HG03045 (cell line): ENCODE measurements around the gene ETV6.

ENCODE experiments used
- ATAC-seq: cut with Tn5 transposase; IDR thresholded peaks from one replicate; pipeline ENCODE4 v1.9.1; 2021; ENCODE audit warnings: mild to moderate bottlenecking, moderate library complexity; ENCODE audit not compliant: unreplicated experiment

Gene ETV6

DNA sequence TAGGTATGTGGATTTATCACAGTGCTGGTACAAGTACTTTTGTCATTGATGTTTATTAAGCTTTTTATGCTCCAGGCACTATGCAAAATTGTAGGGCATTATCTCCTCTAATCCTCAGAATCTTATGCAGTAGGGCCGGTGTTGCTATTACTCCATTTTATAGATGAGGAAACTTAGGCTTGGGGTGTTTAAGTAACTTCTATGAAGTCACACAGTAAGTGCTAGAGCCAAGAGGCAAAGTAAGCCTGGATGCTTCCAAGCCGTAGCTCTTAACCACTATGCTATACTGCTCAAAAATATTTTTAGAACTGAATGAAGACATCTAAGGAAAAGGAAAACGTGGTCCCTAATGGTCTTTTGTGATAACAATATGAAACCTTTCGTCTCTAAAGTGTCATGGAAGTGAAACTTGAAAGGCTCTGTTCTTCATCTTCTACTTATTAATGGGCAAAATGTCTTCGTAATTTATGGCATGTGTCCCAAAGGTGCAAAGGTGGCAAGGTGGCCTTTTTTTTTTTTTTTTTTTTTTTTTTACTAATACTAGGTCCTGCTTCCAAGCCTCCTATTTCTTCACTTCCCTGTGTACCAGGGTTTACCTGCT is 85.2 kb downstream of the ETV6 start:
- ATAC-seq, result no peak

DNA sequence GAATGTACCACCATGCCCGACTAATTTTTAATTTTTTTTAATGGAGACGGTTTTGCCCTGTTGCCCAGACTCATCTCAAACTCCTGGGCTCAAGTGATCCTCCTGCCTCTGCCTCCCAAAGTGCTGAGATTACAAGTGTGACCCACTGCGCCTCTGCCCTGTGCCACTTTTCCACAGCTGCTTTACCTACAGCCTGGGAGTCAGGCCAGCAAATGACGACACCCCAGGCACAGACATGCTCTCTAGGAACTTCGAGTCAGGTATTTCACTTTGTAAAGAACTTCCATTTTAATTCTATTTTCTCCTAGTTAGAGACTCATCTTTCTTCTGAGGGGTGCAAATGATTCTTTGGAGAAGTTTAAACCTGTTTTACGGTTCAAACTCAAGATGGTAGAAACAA is 89.0 kb downstream of the ETV6 start:
- no peak for ATAC-seq

DNA sequence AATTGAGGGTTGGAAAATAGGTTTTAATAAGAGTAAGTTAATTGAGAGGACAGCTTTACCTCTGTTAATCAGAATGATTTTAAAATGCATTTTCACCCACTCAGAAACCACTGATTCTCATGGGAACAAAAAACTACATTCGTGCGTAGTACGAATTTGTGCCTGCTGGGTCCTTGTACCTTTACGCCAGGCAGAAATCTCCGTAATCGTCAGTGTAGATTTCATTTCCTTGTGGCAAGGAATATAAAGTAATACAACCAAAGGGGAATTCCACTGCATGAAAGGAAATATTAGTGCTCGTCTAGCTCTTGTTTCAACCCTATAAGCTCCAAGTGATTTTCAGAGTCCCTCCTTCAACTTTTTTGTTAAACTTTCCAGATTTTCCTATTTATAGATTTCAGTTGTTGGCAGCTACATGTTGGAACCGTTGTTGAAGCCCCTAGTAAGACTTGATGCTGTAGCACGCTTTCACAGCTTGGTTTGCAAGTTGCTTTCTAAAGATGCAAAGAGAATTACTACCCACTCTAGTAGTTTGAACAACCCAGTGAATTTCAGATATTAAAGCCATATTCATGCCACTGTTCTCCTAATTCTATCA is 90.6 kb downstream of the ETV6 start:
- no peak for ATAC-seq

DNA sequence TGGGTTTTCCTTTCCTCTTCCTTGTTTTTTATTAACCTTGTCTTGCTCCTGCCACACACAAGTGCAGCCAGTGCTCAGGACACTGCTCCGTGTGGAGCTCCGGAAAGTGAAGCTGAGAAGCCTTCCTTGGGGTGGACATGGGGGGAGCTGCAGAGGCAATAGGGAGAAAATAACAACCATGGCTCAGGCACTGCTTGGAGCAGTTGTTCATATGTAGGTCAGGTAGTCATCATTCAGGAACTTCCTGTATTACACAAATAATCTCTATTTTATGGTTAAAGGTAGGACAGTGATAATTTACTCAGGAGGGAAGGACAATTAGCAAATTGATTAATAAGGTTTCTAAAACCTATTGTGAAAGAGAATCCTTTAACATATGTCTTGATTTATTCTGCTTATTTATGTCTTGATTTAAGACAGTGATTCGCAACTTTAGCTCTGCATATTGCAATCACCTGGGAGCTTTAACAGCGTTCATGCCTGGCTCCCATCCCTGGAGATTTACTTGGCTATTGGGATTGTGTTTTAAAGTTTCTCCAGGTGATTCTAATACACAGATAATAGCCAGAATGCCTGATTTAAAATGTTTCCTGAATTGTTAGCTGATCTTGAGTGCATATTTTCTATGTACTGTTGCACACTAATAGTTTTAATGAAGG is 92.1 kb downstream of the ETV6 start:
- ATAC-seq, result no peak

DNA sequence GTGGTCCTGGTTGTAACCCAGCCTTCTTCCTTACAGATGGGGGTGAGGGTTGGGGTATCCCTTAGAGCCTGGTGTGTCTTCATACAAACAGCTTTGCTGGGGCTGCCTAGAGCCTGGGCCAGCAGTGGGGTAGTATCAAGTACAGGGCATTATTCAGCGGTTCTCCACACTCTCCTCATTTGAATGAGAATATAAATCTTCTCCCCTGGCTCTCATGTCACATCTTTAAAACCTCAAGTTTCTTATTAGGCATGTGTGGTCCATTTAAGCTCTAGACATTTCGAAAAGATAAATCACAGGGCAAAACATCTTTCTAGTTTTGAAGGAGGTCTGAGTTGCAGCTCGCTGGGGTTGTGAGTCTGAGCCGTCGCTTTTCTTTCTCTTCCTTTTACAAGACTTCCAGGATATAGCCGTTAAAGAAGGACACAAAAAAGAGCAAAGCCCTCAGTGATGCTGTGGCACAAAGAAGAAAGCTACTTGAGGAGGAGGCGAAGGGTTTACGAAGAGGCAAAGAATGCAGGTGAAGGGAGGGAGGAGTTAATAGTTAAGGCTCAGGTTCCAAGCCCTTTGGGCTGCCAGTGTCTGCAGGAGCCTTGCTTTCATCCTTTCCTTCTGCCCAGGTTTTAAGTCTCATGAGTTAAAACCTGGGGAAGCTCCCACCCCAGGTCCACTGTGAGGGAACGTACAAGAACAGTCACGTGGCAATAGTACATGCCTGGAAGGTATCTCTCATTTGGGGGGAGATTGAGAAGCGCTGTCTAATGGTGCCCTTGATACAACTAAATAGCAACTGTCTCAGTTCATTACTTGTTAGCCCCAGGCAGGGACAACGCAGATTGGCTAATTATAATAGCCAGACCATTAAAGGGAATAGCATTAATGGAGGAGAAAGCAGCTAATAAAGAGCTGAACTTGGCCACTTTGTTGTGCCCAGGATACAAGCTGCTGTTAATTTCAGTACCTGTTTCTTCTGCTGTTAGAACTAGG is 94.2 kb downstream of the ETV6 start:
- no peak for ATAC-seq

DNA sequence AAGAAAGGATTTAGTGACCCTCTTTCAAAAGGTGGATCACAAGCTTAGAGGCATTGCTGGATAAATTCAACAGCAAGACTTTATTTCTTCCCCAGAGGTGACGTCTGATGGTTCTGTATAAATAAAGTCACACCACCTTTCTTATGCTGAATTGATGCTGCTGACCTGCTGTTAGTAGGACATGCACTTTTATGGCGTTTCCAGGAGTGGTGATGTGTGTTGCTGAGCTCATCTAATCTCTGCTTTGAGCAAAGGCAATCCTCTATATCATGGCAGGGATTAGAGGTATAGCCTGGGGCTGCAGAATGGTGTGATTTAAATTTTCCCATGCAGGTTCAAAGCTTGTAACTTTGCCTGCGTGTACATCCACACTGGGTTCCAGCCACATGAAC is 94.9 kb downstream of the ETV6 start:
- no peak for ATAC-seq

DNA sequence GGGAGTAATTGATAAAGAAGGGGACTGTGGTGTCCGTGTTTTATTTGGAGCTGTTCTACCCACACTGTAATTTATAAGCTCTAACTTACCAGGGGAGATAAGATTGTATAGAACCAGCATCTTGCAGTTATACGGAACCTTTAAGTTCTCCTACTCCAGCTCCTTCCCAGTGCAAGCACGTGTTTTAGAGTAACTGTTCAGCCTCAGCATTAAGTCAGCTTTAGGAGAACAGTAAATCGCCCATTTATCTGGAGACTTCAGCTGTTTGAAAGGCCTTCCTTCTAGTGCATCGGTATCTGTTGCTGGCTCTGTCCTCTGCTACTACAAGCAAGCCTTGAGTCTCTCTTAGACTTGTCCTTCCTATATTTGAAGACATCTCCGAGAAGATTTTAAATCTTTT is 95.6 kb downstream of the ETV6 start:
- ATAC-seq, result no peak

DNA sequence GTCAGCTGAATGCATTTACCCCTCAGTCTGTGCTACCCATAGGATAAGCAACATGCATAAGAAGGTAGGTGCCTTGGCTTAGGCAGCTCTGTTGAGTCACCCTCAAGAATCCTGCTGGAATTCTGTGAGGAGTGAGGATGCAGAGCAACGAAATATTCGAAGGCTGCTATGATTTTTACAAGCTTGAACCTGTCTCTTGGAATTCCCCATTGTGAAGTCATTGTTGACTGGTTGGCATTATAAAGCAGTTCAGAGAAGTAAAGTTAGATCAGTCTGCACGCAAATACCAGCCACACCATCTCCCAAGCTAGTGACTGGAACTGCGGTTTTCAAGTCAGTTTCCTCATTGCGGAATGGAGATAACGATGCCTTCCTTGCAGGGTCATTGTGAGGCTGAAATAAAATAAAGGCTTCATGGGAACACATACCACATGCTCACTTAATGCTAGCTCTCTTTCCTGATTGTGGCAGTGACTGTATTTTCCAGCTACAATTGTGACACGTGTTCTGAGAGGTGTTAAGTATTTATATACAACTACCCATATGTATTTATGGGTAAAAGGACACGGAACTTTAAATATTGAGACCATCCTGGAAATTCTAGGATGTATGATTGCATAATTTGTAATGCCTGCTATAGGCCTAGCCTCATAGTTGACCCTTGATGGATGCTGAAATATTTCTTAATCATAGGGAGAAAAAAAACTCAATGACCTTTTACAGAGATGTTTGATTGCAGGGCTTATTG is 96.7 kb downstream of the ETV6 start:
- ATAC-seq, result no peak

DNA sequence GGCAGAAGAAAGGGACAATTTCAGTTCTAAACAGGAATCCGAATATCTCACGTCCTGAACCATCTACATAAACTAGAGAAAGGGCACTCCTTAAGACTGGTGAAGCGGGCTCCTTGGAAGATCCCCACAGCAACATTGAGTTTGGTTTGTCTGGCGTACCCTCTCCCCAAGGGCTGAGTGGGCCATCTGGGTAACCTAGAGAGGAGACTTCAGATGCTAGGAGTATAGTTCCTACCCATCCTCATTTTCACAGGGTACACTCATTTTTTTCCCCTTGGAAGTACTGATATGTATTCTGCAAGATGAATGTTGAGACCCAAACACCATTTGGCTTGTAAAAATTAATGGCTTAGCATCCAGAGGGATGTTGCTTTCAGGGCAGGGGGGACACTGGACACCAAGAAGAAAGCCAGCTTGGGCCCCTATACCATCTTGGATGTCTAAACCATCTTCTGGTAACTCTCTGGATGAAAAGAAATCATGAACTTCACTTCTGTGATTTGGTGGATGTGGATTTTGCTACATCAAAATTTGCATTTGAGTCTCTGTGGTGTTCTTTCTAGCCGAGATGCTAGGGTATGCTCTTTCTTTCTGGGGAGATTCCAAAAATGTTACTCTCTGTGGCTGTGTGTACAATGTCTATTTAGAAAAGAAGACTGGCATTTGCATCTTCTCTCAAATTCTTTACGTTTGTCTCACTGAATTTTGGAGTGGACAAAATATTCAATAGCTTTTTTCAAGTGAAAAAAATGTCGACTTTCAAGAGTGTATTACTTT is 97.7 kb downstream of the ETV6 start:
- ATAC-seq, result no peak

DNA sequence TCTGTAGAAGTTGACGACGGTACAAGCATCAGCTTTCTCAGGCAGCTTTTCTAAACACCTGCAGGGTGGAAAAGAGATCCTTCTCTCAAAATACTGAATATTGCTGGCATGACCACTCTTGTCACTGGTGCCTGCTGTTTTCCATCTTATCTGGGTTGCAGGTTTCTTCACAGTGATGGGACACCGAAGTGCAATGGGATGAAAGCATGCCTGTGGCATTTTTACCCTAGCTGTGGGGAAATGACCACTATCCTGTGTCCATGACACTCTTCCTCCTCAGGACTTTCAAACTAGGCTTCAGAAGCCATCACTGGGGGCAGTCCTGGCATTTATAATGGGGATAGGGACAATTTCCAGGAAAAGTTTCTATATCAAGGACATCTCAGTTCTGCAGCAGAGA is 98.5 kb downstream of the ETV6 start:
- no peak for ATAC-seq

DNA sequence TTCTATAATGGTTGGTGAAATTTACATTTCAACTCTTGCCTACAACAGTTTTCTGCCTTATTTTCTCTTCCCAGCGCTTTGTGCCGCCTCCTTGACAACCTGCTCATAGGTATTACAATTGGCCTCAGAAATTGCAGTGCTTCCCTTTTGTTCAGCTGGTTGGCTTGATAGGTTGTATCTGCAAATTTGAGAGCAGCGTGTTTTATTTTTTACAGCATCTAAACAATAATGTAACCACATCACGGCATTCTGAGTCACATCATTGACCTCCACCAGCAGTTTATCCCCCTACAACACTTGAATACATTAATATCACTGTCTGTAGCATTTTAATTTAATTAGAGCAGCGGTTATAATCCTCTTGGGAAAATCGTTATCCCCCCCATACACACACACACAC is 99.4 kb downstream of the ETV6 start:
- no peak for ATAC-seq

DNA sequence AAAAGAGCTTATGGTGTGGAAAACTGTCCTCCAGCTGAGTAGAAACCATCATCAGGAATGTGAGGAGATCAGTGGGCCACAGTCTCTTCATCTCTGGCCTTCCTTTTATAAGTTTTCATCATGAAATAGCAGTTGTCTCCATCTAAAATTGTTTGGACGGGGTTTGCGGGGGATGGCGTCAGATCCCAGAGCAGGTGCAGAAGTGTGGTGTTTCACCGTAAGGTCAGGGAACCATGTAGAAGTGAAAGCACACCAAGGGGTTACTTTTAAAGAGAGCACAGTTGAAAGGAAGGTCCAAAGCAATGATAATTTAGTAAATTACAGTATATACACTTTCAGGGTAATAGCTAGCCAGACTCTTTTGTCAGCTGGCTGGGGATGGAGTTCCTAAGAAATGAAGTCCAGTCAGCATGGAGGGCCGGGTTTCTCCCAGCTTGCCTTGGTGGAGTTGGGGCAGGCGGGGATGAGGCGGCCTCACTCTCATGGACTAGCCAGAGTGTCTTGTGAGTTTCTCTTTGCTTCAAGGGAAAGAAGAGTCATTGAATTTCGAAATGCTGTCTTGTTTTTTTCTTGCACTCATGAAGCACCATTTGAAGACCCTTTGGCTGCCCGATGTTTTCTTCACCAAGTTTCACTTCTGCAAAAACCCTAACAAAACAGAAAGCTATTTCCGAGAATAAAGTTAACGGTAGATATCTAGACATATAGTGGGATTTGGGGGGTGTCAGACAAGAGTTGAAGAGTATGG is 100.6 kb downstream of the ETV6 start:
- ATAC-seq, result peak; percentile 47

DNA sequence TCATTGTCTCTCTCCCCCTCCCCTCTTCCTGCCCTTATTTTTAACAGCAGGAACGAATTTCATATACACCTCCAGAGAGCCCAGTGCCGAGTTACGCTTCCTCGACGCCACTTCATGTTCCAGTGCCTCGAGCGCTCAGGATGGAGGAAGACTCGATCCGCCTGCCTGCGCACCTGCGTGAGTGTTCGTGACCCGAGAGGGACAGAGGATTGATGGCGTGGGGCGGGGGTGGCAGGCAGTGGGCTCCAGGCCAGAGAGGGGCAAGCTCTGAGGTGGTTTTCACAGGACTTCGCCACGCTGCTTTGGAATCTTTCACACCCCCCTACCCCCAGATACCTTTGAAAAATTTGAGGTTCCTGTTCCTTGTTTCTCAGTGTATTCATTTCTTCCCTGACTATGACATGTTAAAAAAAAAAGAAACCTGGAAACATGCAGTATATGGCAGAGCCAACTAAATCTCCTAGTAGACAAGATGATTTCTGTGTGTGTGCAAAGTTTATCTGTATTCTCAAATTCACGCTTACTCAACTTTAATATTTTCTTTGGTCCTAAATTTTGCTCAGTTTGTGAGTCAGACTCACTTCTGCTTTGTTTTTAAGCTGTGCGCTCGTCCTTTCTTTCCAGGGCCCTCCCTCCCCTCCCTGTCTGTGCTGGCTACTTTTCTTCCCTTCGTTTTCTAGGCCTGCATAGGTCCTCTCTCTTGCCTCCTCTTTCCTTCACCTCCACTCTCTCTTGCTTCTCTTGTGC is 103.1 kb downstream of the ETV6 start:
- ATAC-seq, result no peak

DNA sequence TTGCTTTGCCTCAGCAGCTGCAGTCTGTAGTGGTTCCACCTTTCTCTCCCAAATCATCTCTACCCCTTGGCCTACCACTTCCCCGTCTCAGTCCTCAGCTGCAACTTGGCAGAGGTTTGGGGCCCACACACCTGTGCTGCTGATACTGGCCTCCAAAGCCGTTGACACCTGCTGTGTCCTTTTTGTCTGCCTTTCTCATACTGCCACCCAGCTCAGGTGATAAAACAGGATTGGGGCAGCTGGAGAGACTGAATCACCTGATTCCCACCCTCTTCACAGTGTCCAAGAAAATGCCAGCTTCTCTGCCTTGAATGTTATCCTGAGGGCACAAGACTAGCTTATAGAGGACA is 103.7 kb downstream of the ETV6 start:
- ATAC-seq, result no peak

DNA sequence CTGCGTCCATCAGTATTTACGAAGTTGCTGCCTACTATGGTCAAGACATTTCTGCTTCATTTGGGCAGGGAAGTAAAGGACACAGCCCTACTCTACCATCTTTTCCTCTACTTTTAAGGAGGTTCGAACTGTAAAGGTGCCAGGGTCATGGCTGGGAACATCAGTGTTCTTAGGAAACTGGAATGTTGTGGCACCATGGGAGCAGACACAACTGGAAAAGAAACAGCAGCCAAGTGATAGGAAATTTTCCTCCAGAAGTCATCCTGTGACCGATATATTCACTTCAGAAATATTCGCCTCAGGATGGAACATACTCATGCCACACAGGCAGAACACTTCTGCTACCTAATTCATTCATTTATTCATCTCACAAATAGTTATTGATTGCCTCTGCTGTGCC is 104.4 kb downstream of the ETV6 start:
- no peak for ATAC-seq

DNA sequence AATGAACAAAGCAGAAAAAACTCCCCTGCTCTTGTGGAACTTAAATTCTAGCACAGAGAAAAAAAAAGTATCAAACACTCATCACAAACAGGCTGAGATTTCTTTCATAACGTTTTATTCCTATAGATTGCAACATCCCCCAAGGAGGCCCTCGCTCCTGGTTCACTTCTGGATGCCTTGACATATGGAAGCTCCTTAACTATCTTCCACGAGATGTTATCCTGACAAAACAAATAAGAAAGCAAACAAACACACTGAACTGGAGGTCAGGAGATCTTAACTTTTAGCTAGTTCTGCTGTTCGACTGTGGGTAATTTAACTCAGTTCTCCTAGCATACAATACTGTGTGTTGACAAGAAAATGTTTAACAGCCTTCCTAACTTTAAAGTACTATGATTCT is 104.8 kb downstream of the ETV6 start:
- ATAC-seq, result no peak

DNA sequence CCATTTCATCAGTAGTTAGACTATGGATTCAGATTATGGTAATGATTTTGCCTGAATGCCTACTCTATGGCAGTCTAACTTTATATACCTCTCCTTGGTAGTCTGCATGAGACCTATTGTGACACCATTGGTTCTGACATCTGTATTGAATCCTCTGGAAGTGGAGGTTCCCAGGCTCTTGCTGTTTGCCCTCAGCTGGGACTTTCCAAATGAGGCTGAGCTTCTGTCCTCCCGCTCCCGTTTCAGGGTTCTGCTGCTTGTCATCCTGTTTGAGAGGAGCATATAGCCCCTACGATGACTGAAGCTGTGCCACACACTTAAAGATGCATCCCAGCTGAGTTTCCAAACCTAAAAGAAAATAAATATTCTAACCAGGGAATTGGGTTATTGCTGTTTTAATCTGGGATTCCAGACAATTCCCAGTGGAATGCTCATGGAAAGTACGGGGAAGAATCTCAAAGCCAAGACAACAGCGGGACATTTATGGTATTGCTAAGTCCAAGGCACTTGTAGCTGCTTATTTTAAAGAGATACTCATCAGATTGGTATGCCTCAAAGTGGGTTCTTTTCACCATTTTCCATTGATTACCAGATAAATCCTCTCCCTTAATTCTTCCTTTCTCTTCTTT is 105.9 kb downstream of the ETV6 start:
- ATAC-seq, result no peak

DNA sequence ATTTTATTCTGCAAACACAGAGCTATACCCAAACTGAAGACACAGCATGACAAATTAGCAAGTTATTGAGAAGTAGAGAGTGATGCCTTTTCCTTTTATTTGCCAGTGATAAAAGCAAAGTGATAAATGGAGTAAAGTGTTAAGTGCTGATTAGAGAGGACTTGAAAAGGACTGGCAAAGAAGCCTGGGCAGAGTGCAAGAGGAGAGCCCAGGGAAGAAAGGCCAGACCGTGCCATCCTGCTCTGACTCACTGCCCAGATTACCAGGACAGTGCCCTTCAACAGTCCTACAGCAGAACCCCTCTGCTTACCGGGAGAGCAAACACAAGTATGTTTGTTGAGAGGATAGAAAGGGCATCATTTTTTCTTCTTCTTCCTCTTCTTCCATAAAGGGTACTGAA is 106.5 kb downstream of the ETV6 start:
- no peak for ATAC-seq
